ENCODE data around the gene ZFYVE1.
"Not testable (repeated sequence)": the region's sequence is repeated elsewhere in the genome, so short reads cannot be mapped to it uniquely, and the experiment has no call there.

The ZFYVE1 gene, protein sequence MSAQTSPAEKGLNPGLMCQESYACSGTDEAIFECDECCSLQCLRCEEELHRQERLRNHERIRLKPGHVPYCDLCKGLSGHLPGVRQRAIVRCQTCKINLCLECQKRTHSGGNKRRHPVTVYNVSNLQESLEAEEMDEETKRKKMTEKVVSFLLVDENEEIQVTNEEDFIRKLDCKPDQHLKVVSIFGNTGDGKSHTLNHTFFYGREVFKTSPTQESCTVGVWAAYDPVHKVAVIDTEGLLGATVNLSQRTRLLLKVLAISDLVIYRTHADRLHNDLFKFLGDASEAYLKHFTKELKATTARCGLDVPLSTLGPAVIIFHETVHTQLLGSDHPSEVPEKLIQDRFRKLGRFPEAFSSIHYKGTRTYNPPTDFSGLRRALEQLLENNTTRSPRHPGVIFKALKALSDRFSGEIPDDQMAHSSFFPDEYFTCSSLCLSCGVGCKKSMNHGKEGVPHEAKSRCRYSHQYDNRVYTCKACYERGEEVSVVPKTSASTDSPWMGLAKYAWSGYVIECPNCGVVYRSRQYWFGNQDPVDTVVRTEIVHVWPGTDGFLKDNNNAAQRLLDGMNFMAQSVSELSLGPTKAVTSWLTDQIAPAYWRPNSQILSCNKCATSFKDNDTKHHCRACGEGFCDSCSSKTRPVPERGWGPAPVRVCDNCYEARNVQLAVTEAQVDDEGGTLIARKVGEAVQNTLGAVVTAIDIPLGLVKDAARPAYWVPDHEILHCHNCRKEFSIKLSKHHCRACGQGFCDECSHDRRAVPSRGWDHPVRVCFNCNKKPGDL

GRCh38 chr14:73026845-73027542 is at the start of gene ZFYVE1:
Gene ZFYVE1 (minus strand): TSS chr14:73027106. CDS start chr14:73024508, 2,598 bp downstream.
- peak; percentile 60 for FAIRE-seq

DNA sequence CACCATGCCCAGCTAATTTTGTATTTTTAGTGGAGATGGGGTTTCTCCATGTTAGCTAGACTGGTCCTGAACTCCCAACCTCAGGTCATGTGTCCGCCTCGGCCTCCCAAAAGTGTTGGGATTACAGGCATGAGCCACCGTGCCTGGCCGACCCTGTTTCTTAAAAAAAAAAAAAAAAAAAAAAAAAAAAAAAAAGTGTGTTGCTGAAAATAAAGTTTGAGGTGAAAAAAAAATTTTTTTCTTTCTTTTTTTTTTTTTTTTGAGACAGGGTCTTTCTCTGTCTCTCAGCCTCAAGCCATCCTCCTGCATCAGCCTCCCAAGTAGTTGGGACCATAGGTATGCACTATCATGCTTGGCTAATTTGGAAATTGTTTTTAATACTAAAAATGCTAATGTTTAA is 42.7 kb upstream of the ZFYVE1 start:
- no peak for FAIRE-seq

DNA sequence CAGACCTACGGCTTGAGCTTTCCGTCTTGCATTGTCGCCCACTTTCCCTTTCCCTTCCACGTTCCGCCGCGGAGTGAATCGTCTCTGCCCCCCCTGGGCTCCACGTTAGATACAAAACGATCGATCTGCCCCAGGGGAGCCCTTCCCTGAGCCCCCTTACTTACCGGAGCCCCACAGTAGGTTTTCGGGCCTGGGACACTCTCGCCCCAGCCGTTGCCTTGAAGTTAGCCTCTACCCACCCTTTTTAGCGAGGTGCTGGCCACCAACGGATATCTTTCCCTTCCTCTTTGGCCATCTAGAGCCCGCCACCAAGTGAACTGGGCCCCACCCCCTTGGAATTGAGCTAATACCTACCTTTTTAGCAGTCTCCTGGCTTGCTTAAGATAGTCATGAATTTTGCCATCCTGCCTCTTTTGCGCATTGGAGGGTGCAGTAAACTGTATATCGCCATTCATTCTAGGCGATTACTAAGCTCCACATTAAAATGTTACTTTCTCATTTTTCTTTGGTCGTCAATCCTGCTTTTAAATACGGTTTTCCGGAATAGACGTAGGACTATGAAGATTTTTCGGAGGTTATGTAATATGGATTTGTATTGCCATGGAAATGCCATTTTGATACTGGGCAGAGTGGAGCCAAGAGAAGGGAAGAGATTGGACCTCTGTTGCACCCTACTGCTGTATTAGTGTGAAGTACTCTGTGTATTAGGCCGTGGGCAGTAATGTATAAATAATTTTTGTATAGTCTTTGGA is 32.2 kb upstream of the ZFYVE1 start:
- no peak for FAIRE-seq

GRCh38 chr14:73058224-73058921 is 31.5 kb upstream of the ZFYVE1 start, which contains the start of gene RBM25:
Gene RBM25 (plus strand): TSS chr14:73058534. CDS start chr14:73071642, 13,108 bp downstream.
- peak; percentile 93 for FAIRE-seq

- FAIRE-seq, result no peak
Observed at GRCh38 chr14:73057944-73058223, 31.0 kb upstream of the ZFYVE1 start.

DNA sequence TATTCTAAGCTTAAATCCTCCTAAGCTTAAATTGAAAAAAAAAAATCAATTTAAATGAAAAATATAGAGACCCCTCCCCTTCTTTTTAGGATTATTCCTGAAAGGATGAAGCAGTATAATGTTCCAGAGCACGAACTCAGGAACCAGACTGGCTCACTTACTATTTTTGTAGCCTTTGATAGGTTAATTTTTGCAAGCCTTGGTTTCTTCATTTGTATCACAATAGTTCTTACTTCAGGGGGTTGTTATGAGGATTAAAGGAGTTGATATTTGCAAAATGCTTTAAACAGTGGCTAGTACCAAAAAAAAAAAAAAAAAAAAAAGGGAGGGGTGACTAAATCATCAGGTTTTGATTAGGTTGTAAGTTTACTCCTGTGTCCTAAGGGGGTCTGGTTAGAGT is 28.3 kb upstream of the ZFYVE1 start:
- no peak for FAIRE-seq

DNA sequence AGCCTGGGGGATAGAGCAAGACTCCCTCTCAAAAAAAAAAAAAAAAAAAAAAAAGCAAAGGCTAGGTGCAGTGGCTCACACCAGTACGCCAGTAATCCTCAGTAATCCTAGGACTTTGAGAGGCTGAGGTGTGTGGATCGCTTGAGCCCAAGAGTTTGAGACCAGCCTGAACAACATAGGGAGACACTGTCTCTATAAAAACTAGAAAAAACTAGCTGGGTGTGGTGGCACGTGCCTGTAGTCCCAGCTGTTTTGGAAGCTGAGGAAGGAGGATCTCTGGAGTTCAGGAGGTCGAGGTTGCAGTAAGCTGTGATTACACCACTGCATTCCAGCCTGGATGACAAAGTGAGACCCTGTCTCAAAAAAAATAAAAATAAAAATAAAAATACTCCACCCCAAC is 22.5 kb upstream of the ZFYVE1 start:
- FAIRE-seq, result no peak

DNA sequence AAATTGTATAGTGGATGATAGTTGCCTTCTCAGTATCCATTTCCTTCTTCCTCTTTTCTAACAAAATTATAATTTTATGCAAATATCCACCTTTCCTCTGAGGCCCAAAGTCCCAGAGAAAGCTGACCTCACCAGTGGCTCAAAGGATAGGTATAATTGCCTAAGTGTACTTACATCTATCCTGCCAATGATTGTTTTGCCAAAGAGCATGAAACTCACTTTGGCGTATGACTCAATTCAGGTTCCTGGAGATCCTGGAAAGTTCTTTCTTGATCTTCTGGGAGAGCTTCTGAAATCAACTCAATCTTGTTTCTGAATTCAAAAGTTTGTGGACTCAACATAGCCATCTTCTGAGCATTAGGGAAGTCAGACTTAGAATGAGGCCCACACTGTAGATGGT is 20.9 kb upstream of the ZFYVE1 start:
- no peak for FAIRE-seq

DNA sequence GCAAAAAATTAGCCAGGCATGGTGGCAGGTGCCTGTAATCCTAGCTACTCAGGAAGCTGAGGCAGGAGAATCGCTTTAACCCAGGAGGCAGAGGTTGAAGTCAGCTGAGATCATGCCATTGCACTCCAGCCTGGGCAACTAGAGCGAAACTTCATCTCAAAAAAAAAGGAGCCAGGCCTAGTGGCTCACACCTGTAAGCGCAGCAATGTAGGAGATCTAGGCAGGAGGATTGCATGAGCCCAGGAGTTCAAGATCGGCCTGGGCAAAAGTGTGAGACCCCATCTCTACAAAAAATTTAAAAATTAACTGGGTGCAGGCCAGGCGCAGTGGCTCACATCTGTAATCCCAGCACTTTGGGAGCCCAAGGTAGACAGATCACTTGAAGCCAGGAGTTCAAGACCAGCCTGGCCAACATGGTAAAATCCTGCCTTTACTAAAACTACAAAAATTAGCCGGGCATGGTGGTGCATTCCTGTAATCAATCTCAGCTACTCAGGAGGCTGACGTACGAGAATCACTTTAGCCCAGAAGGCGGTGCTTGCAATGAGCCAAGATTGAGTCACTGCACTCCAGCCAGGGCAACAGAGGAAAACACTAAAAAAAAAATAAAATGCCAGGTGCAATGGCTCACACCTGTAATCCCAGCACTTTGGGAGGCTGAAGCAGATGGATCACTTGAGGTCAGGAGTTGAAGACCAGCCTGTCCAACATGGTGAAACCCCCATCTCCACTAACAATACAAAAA is 10.0 kb upstream of the ZFYVE1 start:
- not testable (repeated sequence) for FAIRE-seq

GRCh38 chr14:73027984-73028383 is 1.1 kb upstream of the ZFYVE1 start:
- FAIRE-seq, result no peak

DNA sequence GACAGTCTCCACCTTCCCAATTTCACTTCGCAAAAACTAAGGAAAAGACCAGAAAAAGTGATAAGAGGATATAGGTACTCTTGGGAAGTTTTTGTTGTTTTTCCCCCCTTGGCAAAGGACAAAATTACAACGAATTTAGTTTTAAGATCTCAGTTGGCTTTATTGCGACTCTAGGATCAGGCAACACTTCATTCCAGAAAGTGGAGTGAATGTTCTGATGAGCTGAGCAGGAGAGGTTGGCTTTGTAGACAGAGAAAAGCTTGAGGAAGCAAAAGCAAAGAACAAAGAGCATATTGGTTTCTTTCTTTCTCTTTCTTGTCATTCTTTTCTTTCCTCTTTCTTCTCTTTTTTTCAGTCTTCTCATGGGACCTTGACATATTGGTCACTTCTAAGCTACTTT is 640 bp upstream of the ZFYVE1 start:
- FAIRE-seq, result no peak

- FAIRE-seq, result no peak
Observed at GRCh38 chr14:73026243-73026844, 562 bp downstream of the ZFYVE1 start.

DNA sequence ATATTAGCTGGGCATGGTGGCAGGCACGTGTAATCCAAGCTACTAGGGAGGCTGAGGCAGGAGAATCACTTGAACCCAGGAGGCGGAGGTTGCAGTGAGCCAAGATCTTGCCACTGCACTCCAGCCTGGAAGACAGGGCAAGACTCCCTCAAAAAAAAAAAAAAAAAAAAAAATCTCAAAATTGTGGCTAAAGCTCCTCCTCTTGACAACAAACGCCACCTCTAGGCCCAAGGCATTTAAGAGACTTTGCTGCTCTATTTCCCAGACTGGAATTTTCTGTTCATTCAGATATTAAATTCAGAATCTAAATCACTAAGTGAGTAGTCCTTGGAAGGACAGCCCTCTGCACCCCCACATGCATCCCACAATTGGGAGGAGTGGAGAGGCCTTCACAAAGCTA is 1.4 kb downstream of the ZFYVE1 start:
- FAIRE-seq, result no peak

GRCh38 chr14:73022051-73022450 is 4.9 kb downstream of the ZFYVE1 start:
- FAIRE-seq, result no peak

DNA sequence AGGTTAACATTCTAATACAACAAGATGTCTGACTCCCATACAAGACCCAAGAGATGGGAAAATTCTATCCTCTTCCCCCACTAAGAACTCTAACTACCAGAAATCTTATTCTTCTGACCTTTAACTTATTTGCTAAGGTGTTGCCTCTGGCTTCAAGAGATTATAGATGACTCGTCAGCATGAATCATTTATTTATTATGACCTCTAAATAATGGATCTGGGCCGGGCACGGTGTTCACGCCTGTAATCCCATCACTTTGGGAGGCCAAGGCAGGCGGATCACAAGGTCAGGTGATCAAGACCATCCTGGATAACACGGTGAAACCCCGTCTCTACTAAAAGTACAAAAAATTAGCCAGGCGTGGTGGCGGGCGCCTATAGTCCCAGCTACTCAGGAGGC is 10.9 kb downstream of the ZFYVE1 start:
- FAIRE-seq, result not testable (repeated sequence)

GRCh38 chr14:73015552-73015951 is 11.4 kb downstream of the ZFYVE1 start:
- FAIRE-seq, result not testable (repeated sequence)

DNA sequence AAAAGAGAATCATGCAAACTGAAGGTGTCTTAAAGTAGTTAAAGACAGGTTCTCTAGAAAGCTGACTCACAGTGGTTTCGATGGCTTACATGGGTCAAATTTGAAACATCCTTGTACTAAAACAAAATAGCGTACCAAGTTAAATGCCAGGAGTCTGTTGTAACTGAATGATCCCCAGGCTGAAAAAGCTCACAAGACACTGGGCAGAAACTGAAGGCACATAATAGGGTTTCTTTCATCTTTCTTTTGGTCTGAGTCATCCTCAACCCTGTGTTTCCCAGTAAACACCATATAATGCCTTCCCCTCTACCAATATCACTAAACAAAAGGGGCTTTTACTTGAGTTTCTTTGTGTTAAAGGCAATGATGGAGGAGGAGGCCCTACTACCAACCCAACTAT is 12.8 kb downstream of the ZFYVE1 start:
- no peak for FAIRE-seq

DNA sequence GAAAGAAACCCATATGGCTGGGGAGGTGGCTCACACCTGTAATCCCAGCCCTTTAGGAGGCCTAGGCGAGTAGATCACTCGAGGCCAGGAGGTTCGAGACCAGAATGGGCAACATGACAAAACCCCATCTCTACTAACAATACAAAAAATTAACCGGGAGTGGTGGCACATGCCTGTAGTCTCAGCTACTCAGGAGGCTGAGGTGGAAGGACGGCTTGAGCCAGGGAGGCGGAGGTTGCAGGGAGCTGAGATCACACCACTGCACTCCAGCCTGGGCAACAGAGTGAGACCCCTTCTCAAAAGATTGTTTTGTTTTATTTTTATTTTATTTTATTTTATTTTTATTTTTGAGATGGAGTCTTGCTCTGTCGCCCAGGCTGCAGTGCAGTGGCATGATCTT is 15.7 kb downstream of the ZFYVE1 start:
- FAIRE-seq, result not testable (repeated sequence)

GRCh38 chr14:73008501-73008900 is 18.4 kb downstream of the ZFYVE1 start:
- FAIRE-seq, result no peak

DNA sequence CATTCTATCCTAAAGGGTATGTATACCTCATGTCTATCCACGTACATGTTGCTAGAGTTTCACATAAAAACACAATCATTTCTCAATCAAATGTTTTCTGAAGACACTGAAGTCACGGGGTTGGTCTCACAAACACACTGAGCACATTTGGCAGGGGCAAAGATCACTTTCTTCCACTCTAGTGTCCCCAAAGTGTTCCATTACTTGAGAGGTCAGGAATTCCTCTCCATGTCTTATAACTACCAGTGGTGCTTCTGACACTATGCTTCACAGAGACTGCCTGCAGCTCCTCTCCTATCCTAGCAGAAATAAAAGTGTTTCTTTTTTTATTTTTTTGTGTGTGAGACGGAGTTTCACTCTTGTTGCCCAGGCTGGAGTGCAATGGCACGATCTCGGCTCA is 19.1 kb downstream of the ZFYVE1 start:
- no peak for FAIRE-seq

- FAIRE-seq, result not testable (repeated sequence)
Observed at GRCh38 chr14:73004641-73005040, 22.3 kb downstream of the ZFYVE1 start.

Measured in colon (tissue), 2 donors.